Small intestine (tissue), 7 donors: ENCODE results near the gene MKNK1. TPM values are rescaled to one million over a fixed set of nuclear protein-coding genes. Genes with fewer than 3 reads are reported as not detected.

Experiments
- DNase-seq, 2 donors: peaks; one replicate each; pipeline versions ENCODE4 v3.0.0 to v3.0.0-alpha.2; 2013
- FAIRE-seq: peaks from 2 replicates; lab custom pipeline; 2012; peaks lifted over from hg19 to GRCh38; lab: Jason Lieb, UNC
- H3K27ac ChIP-seq, 3 donors: one replicate each; pipeline ENCODE4 v1.5.1; 2013; ENCODE audit warnings: low read length in 2 of 3, mild to moderate bottlenecking in 2 of 3, control low read depth in 1 of 3, inconsistent platforms in 1 of 3, low read depth in 1 of 3, moderate library complexity in 1 of 3
- H3K27me3 ChIP-seq, 3 donors: one replicate each; pipeline ENCODE4 v1.6.1; 2013; ENCODE audit warnings: low read length in 3 of 3, inconsistent platforms in 1 of 3; ENCODE audit not compliant: control insufficient read depth in 3 of 3, insufficient read depth in 3 of 3
- H3K36me3 ChIP-seq, 3 donors: one replicate each; pipeline ENCODE4 v1.6.1; 2013; ENCODE audit warnings: low read length in 3 of 3, inconsistent platforms in 1 of 3, low read depth in 1 of 3, mild to moderate bottlenecking in 1 of 3, moderate library complexity in 1 of 3; ENCODE audit not compliant: control insufficient read depth in 3 of 3, insufficient read depth in 2 of 3
- H3K4me1 ChIP-seq, 3 donors: one replicate each; pipeline ENCODE4 v1.6.1; 2013; ENCODE audit warnings: low read length in 2 of 3, inconsistent platforms in 1 of 3, low read depth in 1 of 3, mild to moderate bottlenecking in 1 of 3, moderate library complexity in 1 of 3; ENCODE audit not compliant: control insufficient read depth in 3 of 3, insufficient read depth in 2 of 3
- H3K4me3 ChIP-seq, 3 donors: one replicate each; pipeline ENCODE4 v1.5.1; 2013; ENCODE audit warnings: low read length in 3 of 3, control low read depth in 1 of 3, inconsistent platforms in 1 of 3, low read depth in 1 of 3, mild to moderate bottlenecking in 1 of 3, moderate library complexity in 1 of 3
- H3K9me3 ChIP-seq, 2 donors: one replicate each; pipeline ENCODE4 v1.6.1; 2013; ENCODE audit warnings: low read depth in 1 of 2, low read length in 1 of 2; ENCODE audit not compliant: control insufficient read depth in 2 of 2, insufficient read depth in 1 of 2
- WGBS, 3 donors: extraction: QIAGEN DNeasy Blood & Tissue Kit; methylation state at CpG; one replicate each; pipeline ENCODE4 v1.1.7; 2013; 5-methylcytosine and 5-hydroxymethylcytosine counted together
- polyA plus RNA-seq, 4 donors: library from polyadenylated mRNA; stranded (reverse) in 3 of 4; unstranded in 1 of 4; fragments of 200-250 nt in 3 of 4; fragments of 120-200 nt in 1 of 4; gene quantifications; one replicate each; pipeline versions ENCODE4 v1.2.1 to v1.2.3, GENCODE V29; 2013
- donor health status: healthy with polysubstance abuse.
- donor health status: control.
- donor health status: control.
- donor health status: Bipolar disorder and iron deficiency.
- donor health status: healthy.

Gene MKNK1
- polyA plus RNA-seq, 4 donors: 20.2 to 42.5 (median 33.5) TPM

GRCh38 chr1:46569884-46570725 is 34.0 kb downstream of the MKNK1 start:
- WGBS, 3 donors: 76 to 81% (median 80%) methylated on average over 14 of the region's 14 CpGs
- H3K27me3 ChIP-seq: no peaks in the 10 kb centered on the region
- H3K4me3 ChIP-seq: no peak overlapping the region
- no peak overlapping the region for H3K27ac ChIP-seq
- no peaks in the 10 kb centered on the region for H3K9me3 ChIP-seq
- no peak for DNase-seq
- H3K36me3 ChIP-seq: peaks cover 2 to 42% (median 8%) of the 10 kb centered on the region in 3 donors
- H3K4me1 ChIP-seq: no peaks in the 10 kb centered on the region
- FAIRE-seq: no peak

DNA sequence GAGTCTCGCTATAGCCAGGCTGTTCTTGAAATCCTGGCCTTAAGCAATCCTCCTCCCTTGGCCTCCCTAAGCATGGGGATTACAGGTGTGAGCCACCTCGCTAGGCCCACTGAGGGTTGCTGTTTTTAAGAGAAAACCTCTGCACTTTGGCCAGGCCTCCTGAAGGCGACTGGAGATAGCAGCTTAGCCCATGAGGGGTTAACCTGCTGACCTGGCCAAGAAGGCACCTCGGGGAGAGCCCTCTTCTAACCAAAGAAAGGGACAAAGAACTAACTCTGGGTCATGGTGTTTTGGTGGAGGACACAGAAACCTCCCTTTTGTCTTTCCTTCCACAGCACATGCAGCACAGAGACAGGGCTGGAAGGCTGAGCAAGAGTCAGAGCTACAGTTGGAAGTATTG is 35.0 kb downstream of the MKNK1 start:
- no peak for FAIRE-seq
- no peak for DNase-seq
- peaks cover 6 to 50% (median 8%) of the 10 kb centered on the region in 3 donors for H3K36me3 ChIP-seq

GRCh38 chr1:46568461-46568891 is 35.6 kb downstream of the MKNK1 start:
- H3K4me1 ChIP-seq: no peaks in the 10 kb centered on the region
- DNase-seq (no peak), FAIRE-seq (no peak)
- peaks cover 6 to 52% (median 8%) of the 10 kb centered on the region in 3 donors for H3K36me3 ChIP-seq
- H3K9me3 ChIP-seq: no peaks in the 10 kb centered on the region
- H3K27ac ChIP-seq: no peak overlapping the region
- H3K4me3 ChIP-seq: no peak overlapping the region
- WGBS, 3 donors: 90 to 94% (median 92%) methylated on average over 6 of the region's 6 CpGs
- no peaks in the 10 kb centered on the region for H3K27me3 ChIP-seq

More for the DNA sequence above, 35.0 kb downstream of the MKNK1 start:
- Histone ChIP-seq H3K4me3 (no peak overlapping the region), H3K27ac (no peak overlapping the region), H3K27me3 (no peaks in the 10 kb centered on the region), H3K4me1 (no peaks in the 10 kb centered on the region), H3K9me3 (no peaks in the 10 kb centered on the region)
- 82% methylated on average over 4 of the region's 4 CpGs for WGBS, 3 donors

DNA sequence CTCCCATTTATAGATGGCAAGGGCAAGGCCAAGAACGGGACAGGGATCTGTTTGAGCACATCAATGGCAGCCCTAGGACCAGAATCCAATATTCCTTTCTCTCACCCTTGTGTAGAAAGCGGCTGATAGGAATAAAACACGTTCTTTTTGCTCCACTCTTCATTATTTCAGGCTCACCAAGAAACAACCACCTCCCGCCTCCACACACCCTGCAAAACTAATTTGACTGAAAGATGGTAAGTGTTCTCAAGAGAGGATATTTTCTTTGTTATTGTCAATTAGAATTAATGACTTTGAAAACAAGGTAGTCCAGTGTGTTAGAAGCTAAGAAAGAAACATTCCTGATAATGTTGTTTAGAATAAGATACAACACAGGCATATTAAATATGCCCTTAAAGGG is 40.7 kb downstream of the MKNK1 start:
- Histone ChIP-seq H3K36me3 (peaks cover 8 to 65% (median 13%) of the 10 kb centered on the region in 3 donors), H3K4me1 (no peaks in the 10 kb centered on the region), H3K9me3 (no peaks in the 10 kb centered on the region), H3K27me3 (no peaks in the 10 kb centered on the region), H3K4me3 (no peak overlapping the region), H3K27ac (no peak overlapping the region)
- whole genome bisulfite sequencing, 3 donors: 84 to 91% (median 88%) methylated on average over 4 of the region's 4 CpGs
- DNase-seq (no peak), FAIRE-seq (no peak)

DNA sequence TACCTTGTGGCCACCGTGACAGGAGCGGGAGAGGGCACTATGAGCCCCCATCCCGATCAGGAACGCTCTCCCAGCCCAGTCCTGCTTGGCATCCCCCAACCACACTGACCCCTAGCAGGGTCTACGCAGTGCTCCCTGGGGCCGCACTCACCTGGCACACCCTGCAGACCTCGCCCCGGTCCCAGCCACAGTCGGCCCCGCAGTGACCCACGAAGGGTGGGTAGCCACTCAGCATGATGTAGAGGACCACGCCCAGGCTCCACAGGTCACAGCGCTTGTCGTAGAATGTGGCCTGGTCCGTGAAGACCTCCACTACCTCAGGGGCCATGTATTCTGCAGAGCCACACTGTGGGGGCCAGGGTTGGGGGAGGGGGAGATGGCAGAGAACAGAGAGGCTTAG is 41.6 kb downstream of the MKNK1 start:
- Histone ChIP-seq H3K4me1 (no peaks in the 10 kb centered on the region), H3K27me3 (no peaks in the 10 kb centered on the region), H3K4me3 (no peak overlapping the region), H3K27ac (no peak overlapping the region), H3K9me3 (no peaks in the 10 kb centered on the region), H3K36me3 (peaks cover 6 to 65% (median 11%) of the 10 kb centered on the region in 3 donors)
- WGBS, 3 donors: 89 to 94% (median 92%) methylated on average over 15 of the region's 15 CpGs
- DNase-seq: no peak
- FAIRE-seq: no peak

DNA sequence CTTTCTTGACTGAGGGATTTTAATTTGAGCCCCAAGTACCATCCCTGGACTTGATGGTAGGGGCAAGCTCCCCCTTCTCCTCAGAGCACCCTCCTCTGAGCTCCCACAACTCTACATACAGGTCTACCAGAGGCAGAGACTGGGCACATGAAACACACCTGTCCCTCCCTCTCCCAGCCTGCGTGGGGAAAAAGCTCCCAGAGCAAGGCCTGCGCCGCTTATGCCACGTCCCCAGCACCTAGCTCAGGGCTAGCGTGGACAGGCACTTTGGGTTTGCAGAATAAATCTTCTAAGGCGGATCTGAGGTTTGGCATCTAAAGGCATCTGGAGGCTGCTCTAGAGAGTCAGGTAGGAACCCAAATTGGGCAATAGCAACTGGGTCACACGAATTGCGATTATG is 45.1 kb downstream of the MKNK1 start:
- H3K36me3 ChIP-seq: peaks cover 3 to 48% (median 7%) of the 10 kb centered on the region in 3 donors
- H3K27me3 ChIP-seq: no peaks in the 10 kb centered on the region
- H3K4me3 ChIP-seq: no peak overlapping the region
- no peaks in the 10 kb centered on the region for H3K9me3 ChIP-seq
- no peak overlapping the region for H3K27ac ChIP-seq
- DNase-seq (no peak), FAIRE-seq (no peak)
- no peaks in the 10 kb centered on the region for H3K4me1 ChIP-seq
- 92 to 95% (median 94%) methylated on average over 8 of the region's 8 CpGs for WGBS, 3 donors

DNA sequence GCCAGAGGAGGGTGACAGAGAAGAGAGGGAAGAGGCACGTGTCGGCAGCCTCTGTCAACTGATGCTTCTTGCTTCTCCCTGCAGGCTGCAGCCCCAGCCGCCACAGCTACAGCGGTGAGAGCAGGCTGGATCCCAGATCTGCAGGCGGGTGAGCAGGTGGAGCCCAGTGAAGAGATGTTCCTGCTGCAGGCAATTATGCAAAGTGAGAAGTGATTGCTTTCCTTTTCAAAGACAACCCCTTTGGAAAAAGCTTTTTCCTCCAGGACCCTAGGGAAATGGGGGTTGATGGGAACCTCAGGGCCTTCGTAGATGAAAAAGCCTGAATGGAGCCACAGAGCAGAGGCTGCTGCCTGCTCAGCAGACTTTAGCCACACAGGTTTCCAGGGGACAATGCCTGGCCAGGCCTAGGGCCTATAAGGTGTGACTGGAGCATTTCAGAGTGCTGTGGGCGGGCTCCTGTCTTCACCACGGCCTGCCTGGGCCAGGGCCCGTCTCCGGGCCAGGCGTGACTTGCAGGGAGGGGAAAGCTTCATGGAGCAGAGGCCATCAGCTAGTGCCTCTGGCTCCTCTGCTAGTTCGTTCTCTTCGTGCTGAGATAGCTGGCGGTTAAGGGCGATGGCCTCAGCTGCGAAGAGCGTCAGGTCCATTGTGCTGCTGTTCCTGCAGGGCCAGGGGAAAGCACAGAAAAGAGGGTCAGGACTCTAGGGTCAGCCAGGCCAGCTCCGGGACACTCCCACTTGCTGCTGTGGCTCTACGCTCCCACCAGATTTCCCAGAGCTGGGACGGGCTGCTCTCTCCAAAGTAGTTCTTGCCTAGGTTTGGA is 45.7 kb downstream of the MKNK1 start:
- no peak overlapping the region for H3K4me3 ChIP-seq
- DNase-seq (no peak), FAIRE-seq (no peak)
- no peaks in the 10 kb centered on the region for H3K9me3 ChIP-seq
- H3K27ac ChIP-seq: no peak overlapping the region
- peaks cover 3 to 48% (median 7%) of the 10 kb centered on the region in 3 donors for H3K36me3 ChIP-seq
- H3K27me3 ChIP-seq: no peaks in the 10 kb centered on the region
- no peaks in the 10 kb centered on the region for H3K4me1 ChIP-seq
- WGBS, 3 donors: 83 to 91% (median 91%) methylated on average over 19 to 20 of the region's 20 CpGs

GRCh38 chr1:46557403-46557802 is 46.7 kb downstream of the MKNK1 start:
- no peaks in the 10 kb centered on the region for H3K4me1 ChIP-seq
- no peak overlapping the region for H3K27ac ChIP-seq
- no peaks in the 10 kb centered on the region for H3K9me3 ChIP-seq
- DNase-seq (no peak), FAIRE-seq (no peak)
- H3K36me3 ChIP-seq: peaks cover 3 to 41% (median 4%) of the 10 kb centered on the region in 3 donors
- no peaks in the 10 kb centered on the region for H3K27me3 ChIP-seq
- 63 to 69% (median 65%) methylated on average over 5 of the region's 5 CpGs for WGBS, 3 donors
- H3K4me3 ChIP-seq: no peak overlapping the region
